ENCODE data around the gene TBC1D7.
A peak's percentile ranks its signal among the peaks of the same experiment; 100 is the strongest.

The TBC1D7 gene

DNA sequence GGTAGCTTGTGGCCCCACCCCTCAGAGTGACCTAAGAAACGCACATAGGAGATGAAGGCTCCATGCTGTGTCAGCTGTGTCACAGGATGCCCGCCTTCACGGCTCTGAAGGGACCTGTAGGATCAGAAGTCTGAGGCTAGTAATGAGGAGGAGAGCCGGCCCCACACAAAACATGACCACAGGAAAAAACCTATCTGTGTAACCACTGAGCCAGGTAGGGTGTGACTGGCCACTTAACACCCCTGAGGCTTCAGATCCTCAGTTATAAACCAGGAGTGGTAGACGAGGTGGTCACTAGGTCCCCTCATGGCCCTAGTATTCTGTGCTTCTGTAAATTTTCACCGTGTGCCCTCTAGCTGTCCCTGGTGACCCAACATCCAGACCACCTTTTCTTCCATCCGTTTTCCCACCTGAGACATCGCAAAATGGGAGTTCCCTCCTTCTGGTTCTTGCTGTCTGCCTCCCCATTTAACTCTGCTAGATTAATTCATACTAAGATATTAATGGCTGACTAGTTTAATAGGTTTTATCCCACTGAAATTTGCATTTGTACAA is 52.8 kb downstream of the TBC1D7 start:
- Histone ChIP-seq H3K27ac (ENCODE audit: low read depth, low read length) (no peak overlapping the region), H3K27me3 (ENCODE audit: control insufficient read depth, low read length) (no peaks in the 10 kb centered on the region), H3F3A (ENCODE audit: control insufficient read depth, insufficient read depth) (no peaks in the 10 kb centered on the region), H3K9me3 (ENCODE audit: control insufficient read depth, insufficient read depth, low read length) (no peaks in the 10 kb centered on the region), H3K4me2 (ENCODE audit: low read length) (peak overlapping the region; percentile 82), H3K4me1 (ENCODE audit: control insufficient read depth, low read length) (peaks cover 66% of the 10 kb centered on the region), H4K20me1 (ENCODE audit: control insufficient read depth, insufficient read depth, low read depth, low read length) (no peaks in the 10 kb centered on the region), H3K9me2 (replicated peaks; ENCODE audit: control insufficient read depth, low read length) (no peaks in the 10 kb centered on the region), H3K4me3 (ENCODE audit: low read length) (peak overlapping the region; percentile 81), H3K36me3 (ENCODE audit: control insufficient read depth, low read length) (peaks cover 4% of the 10 kb centered on the region), H3K79me2 (ENCODE audit: control insufficient read depth, low read length) (peaks cover 33% of the 10 kb centered on the region)
- TF ChIP-seq EZH2phosphoT487 (IDR thresholded peaks at IDR 0.05; ENCODE audit: borderline replicate concordance, low read length): no peak
- TF ChIP-seq, protein P1, sequence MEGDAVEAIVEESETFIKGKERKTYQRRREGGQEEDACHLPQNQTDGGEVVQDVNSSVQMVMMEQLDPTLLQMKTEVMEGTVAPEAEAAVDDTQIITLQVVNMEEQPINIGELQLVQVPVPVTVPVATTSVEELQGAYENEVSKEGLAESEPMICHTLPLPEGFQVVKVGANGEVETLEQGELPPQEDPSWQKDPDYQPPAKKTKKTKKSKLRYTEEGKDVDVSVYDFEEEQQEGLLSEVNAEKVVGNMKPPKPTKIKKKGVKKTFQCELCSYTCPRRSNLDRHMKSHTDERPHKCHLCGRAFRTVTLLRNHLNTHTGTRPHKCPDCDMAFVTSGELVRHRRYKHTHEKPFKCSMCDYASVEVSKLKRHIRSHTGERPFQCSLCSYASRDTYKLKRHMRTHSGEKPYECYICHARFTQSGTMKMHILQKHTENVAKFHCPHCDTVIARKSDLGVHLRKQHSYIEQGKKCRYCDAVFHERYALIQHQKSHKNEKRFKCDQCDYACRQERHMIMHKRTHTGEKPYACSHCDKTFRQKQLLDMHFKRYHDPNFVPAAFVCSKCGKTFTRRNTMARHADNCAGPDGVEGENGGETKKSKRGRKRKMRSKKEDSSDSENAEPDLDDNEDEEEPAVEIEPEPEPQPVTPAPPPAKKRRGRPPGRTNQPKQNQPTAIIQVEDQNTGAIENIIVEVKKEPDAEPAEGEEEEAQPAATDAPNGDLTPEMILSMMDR (IDR thresholded peaks at IDR 0.05; ENCODE audit: low read depth, low read length, poor library complexity, severe bottlenecking): no peak

DNA sequence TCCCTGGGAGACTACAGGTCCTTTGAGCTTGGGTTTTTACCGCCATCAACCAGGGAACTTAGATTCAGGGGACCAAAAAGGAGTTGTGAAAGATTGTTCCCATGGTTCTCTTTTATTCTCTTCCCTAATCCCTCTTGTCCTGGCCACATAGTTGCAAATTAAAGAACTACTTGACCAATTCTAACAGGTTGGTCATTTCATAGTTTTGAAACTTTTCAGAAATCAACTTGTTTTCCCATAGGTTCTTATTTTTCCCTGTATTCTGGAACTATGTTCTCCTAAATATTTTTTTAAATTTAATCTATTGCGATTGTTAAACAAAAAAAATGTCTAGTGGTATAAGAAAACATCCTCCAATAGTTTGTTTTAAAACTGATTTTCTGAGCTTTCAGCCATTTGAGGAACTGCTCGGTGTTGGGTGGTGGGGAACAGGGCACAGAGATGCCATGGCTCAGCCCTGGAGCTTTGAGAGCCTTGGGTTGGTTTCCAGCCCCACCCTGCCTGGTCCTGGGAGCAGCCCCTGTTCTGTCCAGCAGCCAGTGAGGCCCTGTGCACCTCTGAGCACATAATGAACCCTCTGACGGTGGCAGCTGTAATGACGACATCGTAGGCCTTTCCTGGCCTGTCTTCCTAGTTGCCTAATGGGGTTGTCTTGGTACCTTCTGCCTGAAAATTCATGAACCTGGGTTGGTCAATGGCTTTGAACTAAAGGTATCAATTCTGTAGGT is 53.5 kb downstream of the TBC1D7 start:
- peaks cover 66% of the 10 kb centered on the region for H3K4me1 ChIP-seq (ENCODE audit: control insufficient read depth, low read length)
- peaks cover 4% of the 10 kb centered on the region for H3K36me3 ChIP-seq (ENCODE audit: control insufficient read depth, low read length)
- H3K9me2 ChIP-seq (replicated peaks; ENCODE audit: control insufficient read depth, low read length): no peaks in the 10 kb centered on the region
- no peak for TF ChIP-seq EZH2phosphoT487 (IDR thresholded peaks at IDR 0.05; ENCODE audit: borderline replicate concordance, low read length)
- TF ChIP-seq, protein P1 (IDR thresholded peaks at IDR 0.05; ENCODE audit: low read depth, low read length, poor library complexity, severe bottlenecking): no peak
- peak overlapping the region; percentile 81 for H3K4me3 ChIP-seq (ENCODE audit: low read length)
- H3K27me3 ChIP-seq (ENCODE audit: control insufficient read depth, low read length): no peaks in the 10 kb centered on the region
- no peaks in the 10 kb centered on the region for H3F3A ChIP-seq (ENCODE audit: control insufficient read depth, insufficient read depth)
- H3K79me2 ChIP-seq (ENCODE audit: control insufficient read depth, low read length): peaks cover 33% of the 10 kb centered on the region
- no peaks in the 10 kb centered on the region for H3K9me3 ChIP-seq (ENCODE audit: control insufficient read depth, insufficient read depth, low read length)
- H3K27ac ChIP-seq (ENCODE audit: low read depth, low read length): no peak overlapping the region
- no peaks in the 10 kb centered on the region for H4K20me1 ChIP-seq (ENCODE audit: control insufficient read depth, insufficient read depth, low read depth, low read length)
- H3K4me2 ChIP-seq (ENCODE audit: low read length): peak overlapping the region; percentile 82

DNA sequence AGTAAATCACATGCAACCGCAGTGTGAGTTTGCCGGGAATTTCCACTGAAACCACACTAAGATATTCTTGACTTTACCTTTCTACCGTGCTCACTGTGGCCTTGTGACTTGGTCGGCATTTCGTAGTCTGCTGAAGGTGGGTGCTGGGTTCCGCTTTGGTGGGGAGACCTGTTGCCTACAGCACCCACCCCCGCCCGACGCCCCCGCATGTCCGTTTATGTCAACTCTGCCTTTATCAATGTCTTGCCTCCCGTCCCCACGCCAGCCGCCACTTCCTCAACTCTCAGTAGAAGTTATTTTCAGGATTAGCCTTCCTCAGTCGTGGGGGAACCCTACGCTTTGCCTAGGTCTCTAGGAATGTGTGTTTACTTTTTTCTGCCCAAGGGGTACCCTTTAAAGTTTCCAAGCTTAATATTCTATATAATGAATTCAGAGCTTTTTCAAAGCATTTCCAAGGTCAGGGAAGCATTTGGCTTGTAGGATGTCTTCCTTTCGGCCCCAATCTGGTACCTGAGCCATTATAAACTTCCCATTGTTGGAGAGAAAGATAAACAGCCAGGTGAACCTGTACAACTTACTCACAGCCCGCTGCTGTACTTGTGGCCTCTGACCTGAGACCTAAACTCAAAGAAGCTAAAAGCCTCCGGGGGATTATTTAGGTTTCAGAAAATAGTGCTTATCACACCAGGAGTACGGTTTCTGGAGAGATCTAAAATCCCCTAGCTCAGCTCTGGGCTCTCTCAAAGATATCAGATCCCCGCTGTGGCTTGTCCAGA is 54.2 kb downstream of the TBC1D7 start:
- H3K4me2 ChIP-seq (ENCODE audit: low read length): peak overlapping the region; percentile 82
- no peaks in the 10 kb centered on the region for H3K27me3 ChIP-seq (ENCODE audit: control insufficient read depth, low read length)
- H3K9me2 ChIP-seq (replicated peaks; ENCODE audit: control insufficient read depth, low read length): no peaks in the 10 kb centered on the region
- H3K36me3 ChIP-seq (ENCODE audit: control insufficient read depth, low read length): peaks cover 4% of the 10 kb centered on the region
- peak overlapping the region; percentile 81 for H3K4me3 ChIP-seq (ENCODE audit: low read length)
- TF ChIP-seq, protein P1 (IDR thresholded peaks at IDR 0.05; ENCODE audit: low read depth, low read length, poor library complexity, severe bottlenecking): no peak
- TF ChIP-seq EZH2phosphoT487 (IDR thresholded peaks at IDR 0.05; ENCODE audit: borderline replicate concordance, low read length): no peak
- H4K20me1 ChIP-seq (ENCODE audit: control insufficient read depth, insufficient read depth, low read depth, low read length): no peaks in the 10 kb centered on the region
- no peaks in the 10 kb centered on the region for H3K9me3 ChIP-seq (ENCODE audit: control insufficient read depth, insufficient read depth, low read length)
- H3K4me1 ChIP-seq (ENCODE audit: control insufficient read depth, low read length): peaks cover 66% of the 10 kb centered on the region
- no peaks in the 10 kb centered on the region for H3F3A ChIP-seq (ENCODE audit: control insufficient read depth, insufficient read depth)
- H3K79me2 ChIP-seq (ENCODE audit: control insufficient read depth, low read length): peaks cover 33% of the 10 kb centered on the region
- H3K27ac ChIP-seq (ENCODE audit: low read depth, low read length): no peak overlapping the region

All from DOHH2 (cell line).